A673 (cell line): ENCODE data around the gene NAPSA.

ENCODE experiments used
- EZH2 ChIP-seq: fragments of 200-600 bp; sonication (generic); IDR thresholded peaks from 2 replicates; pipeline ENCODE4 v1.6.1; 2017; ENCODE audit warnings: borderline replicate concordance, low read depth, mild to moderate bottlenecking, mixed read lengths, antibody characterized with exemption, low read length; ENCODE audit not compliant: poor library complexity, severe bottlenecking
- TF ChIP-seq, protein P1 (sequence below): fragments of 300-800, 200-600 bp; sonication (generic); conservative IDR thresholded peaks from 2 replicates; pipeline ENCODE4 v1.5.1; 2017; ENCODE audit warnings: low read depth, mild to moderate bottlenecking, antibody characterized with exemption, low read length, moderate library complexity, mixed read lengths

- TF ChIP-seq, protein P1, sequence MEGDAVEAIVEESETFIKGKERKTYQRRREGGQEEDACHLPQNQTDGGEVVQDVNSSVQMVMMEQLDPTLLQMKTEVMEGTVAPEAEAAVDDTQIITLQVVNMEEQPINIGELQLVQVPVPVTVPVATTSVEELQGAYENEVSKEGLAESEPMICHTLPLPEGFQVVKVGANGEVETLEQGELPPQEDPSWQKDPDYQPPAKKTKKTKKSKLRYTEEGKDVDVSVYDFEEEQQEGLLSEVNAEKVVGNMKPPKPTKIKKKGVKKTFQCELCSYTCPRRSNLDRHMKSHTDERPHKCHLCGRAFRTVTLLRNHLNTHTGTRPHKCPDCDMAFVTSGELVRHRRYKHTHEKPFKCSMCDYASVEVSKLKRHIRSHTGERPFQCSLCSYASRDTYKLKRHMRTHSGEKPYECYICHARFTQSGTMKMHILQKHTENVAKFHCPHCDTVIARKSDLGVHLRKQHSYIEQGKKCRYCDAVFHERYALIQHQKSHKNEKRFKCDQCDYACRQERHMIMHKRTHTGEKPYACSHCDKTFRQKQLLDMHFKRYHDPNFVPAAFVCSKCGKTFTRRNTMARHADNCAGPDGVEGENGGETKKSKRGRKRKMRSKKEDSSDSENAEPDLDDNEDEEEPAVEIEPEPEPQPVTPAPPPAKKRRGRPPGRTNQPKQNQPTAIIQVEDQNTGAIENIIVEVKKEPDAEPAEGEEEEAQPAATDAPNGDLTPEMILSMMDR = no peak
- no peak for TF ChIP-seq EZH2
Measured at GRCh38 chr19:50313812-50314536, 51.5 kb downstream of the NAPSA start.
